A549 treated with RU486 at 1 μM for 4 hours (cell line): Measurements from ENCODE around the gene ZNF765. TPM values are rescaled to one million over a fixed set of nuclear protein-coding genes. Genes with fewer than 3 reads are reported as not detected.

Source experiments
- total RNA-seq: library from RNA; stranded (reverse); fragments of 200-300 nt; extraction: Qiagen RNA extraction; gene quantifications from 5 replicates; pipeline ENCODE4 v1.2.3, GENCODE V29; 2022; ENCODE audit warnings: low read depth

ZNF765 gene
- total RNA-seq, result 2.1 to 5.3 TPM (median 3.8 TPM) in 5 replicates

DNA sequence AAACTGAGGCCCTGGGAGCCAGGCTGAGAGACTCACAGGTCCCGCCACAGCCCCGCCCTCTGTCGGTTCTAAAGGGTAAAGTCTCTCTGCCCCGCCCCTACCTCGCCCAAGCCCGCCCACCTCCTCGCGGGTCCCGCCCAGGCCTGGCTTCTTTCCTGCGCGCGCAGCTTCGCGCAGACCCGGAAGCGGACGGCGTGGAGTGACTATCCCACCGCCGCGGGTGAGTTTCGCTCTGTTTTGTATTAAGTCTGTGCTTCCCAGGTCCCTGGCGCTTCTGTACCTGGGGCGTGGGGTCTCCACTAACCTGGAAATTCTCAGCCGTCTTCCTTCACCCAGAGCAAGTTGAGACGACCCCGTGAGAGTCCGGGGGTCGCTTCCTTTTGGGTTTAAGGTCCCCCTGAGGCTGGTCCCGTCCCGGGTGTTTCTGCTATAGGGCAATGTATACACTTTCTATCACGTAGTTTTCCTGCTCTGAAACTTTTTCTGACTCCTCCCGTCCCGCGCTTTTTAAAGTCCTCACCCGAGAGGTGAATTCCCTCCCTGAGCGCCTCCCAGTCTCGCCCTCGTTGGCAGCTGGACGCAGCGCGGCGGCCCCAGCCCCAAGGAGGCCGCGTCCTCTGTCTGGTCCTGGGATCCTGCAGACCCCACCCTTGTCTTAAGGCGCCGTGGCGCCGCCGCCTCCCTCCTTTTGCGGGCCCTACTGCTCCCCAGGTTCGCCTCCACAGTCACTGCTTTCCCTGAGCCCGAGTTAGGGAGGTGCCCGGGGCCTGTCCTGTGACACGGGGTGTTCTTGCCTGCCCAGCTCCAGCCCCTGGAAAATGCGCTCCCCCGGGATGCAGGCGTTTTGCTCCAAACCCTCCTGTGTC is at the start of gene ZNF765:
Gene ZNF765, plus strand, starts transcription at position 176 of the 866 bp plus-strand sequence. CDS start 2,867 bp downstream, outside the sequence.

GRCh38 chr19:53365134-53365898 is 29.6 kb upstream of the ZNF765 start, which contains the start of gene ZNF525:
Gene ZNF525, plus strand, starts transcription at chr19:53365705. Its CDS starts 6,577 bp downstream, at chr19:53372282.

DNA sequence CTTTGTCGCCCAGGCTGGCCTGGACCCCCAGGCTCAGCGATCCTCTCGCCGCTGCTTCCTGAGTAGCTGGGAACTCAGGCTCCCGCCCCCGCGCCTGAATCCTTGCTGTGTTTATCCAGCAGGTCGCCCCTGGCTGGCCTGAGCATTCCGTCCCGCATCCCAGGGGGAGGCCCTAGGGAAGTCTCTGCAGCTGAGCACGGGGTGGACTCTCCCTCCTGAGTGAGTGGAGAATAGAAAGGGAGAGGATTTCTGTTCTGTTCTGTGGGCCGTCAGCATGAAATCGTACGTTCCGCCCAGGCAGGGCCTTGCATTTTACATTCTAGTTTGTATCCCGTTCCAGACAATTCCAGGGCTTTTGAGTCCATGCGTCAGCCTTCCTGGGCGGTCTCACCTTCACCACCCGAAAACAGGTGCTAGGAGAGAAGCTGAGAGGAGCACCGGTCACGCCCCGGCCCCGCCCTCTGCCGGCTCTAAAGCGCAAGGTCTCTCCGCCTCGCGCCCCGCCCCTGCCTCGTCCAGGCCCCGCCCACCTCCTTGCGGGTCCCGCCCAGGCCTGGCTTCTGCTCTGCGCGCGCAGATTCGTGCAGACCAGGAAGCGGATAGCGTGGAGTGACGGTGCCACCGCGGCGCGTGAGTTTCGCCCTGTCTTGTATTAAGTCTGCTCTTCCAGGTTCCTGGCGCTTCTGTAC is 36.6 kb downstream of the ZNF765 start, which contains the start of gene ZNF761:
Gene ZNF761, plus strand, starts transcription at position 586 of the 689 bp plus-strand sequence. CDS start 15,285 bp downstream, outside the sequence.

DNA sequence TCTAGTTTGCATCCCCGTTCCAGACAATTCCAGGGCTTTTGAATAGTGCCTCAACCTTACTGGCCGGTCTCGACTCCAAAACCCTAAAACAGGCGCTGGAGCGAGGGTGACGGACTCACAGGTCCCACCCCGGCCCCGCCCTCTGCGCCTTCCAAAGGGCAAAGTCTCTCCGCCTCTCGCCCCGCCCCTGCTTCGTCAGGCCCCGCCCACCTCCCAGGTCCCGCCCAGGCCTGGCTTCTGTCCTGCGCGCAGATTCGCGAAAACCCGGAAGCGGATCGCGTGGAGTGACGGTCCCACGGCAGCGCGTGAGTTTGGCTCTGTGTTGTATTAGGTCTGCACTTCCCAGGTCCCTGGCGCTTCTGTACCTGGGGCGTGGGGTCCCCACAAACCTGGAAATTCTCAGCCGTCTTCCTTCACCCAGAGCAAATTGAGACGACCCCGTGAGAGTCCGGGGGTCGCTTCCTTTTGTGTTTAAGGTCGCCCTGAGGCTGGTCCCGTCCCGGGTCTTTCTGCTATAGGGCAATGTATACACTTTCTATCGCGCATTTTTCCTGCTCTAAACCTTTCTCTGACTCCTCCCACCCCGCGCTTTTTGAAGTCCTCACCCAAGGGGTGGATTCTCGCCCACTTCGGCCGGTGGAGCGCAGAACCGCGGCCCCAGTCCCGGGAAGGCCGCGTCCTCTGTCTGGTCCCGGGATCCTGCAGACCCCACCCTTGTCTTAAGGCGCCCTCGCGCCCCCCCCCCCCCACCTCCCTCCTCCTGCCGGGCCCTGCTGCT is 72.7 kb downstream of the ZNF765 start, which contains the start of gene ZNF813:
Gene ZNF813, plus strand, starts transcription at position 249 of the 778 bp plus-strand sequence. CDS start 16,090 bp downstream, outside the sequence.

Other genes with a start within 250 kb of the ZNF765 start
- gene ZNF347, start 236.1 kb upstream of the ZNF765 start, total RNA-seq, result not detected in 5 replicates
- gene ZNF665, start 201.8 kb upstream of the ZNF765 start, total RNA-seq, result not detected in 5 replicates
- gene ZNF677, start 140.3 kb upstream of the ZNF765 start, total RNA-seq, result not detected in 5 replicates
- gene VN1R2, start 136.9 kb upstream of the ZNF765 start, total RNA-seq, result not detected in 5 replicates
- gene VN1R4, start 127.4 kb upstream of the ZNF765 start, total RNA-seq, result not detected in 5 replicates
- gene ZNF845, start 61.4 kb upstream of the ZNF765 start, total RNA-seq, result 1.5 to 4.4 TPM (median 3.7 TPM) in 5 replicates
- 0.31 to 0.42 TPM (median 0.39 TPM) in 5 replicates for gene ZNF525, start 29.4 kb upstream of the ZNF765 start, total RNA-seq
- 7.6 to 8.1 TPM (median 7.7 TPM) in 5 replicates for gene ZNF761, start 36.8 kb downstream of the ZNF765 start, total RNA-seq
- gene ZNF813, start 72.6 kb downstream of the ZNF765 start, total RNA-seq, result 0.13 to 0.37 TPM (median 0.22 TPM) in 5 replicates
- gene ZNF331, start 143.0 kb downstream of the ZNF765 start, total RNA-seq, result 10.9 to 14.1 TPM (median 11.8 TPM) in 5 replicates
- gene DPRX, start 236.8 kb downstream of the ZNF765 start, total RNA-seq, result not detected in 5 replicates